Fibroblast of peridontal ligament (primary cell): ENCODE measurements around the gene STAG1.
"Not testable (repeated sequence)": the region's sequence is repeated elsewhere in the genome, so short reads cannot be mapped to it uniquely, and the experiment has no call there.

ENCODE experiments used
- DNase-seq: peaks from one replicate; pipeline ENCODE4 v3.0.0-alpha.2; 2010; ENCODE audit errors: extremely low read depth

Gene STAG1

GRCh38 chr3:136595913-136596697 is 156.1 kb downstream of the STAG1 start:
- peak; percentile 8 for DNase-seq

GRCh38 chr3:136586580-136586979 is 165.6 kb downstream of the STAG1 start:
- no peak for DNase-seq

- peak; percentile 11 for DNase-seq
These were observed 167.4 kb downstream of the STAG1 start for GRCh38 chr3:136584728-136585127.

- DNase-seq: no peak
These were observed 168.4 kb downstream of the STAG1 start for GRCh38 chr3:136583823-136584222.

GRCh38 chr3:136577791-136578190 is 174.4 kb downstream of the STAG1 start:
- peak; percentile 8 for DNase-seq

- DNase-seq: no peak
These were observed 175.7 kb downstream of the STAG1 start for GRCh38 chr3:136576279-136577009.

- no peak for DNase-seq
These were observed 184.5 kb downstream of the STAG1 start for GRCh38 chr3:136567599-136568188.

- not testable (repeated sequence) for DNase-seq
These were observed 187.2 kb downstream of the STAG1 start for GRCh38 chr3:136564962-136565361.

- DNase-seq: no peak
These were observed 190.2 kb downstream of the STAG1 start for GRCh38 chr3:136562026-136562425.

- no peak for DNase-seq
These were observed 192.3 kb downstream of the STAG1 start for GRCh38 chr3:136559896-136560295.

GRCh38 chr3:136549461-136549860 is 202.7 kb downstream of the STAG1 start:
- not testable (repeated sequence) for DNase-seq

GRCh38 chr3:136547293-136547692 is 204.9 kb downstream of the STAG1 start:
- no peak for DNase-seq

GRCh38 chr3:136546720-136547119 is 205.5 kb downstream of the STAG1 start:
- DNase-seq: peak; percentile 36

- DNase-seq: peak; percentile 72
These were observed 206.4 kb downstream of the STAG1 start for GRCh38 chr3:136545664-136546268.

GRCh38 chr3:136544532-136544931 is 207.6 kb downstream of the STAG1 start:
- DNase-seq: peak; percentile 8

GRCh38 chr3:136543385-136543784 is 208.8 kb downstream of the STAG1 start:
- DNase-seq: peak; percentile 28

- DNase-seq: peak; percentile 30
These were observed 216.3 kb downstream of the STAG1 start for GRCh38 chr3:136535906-136536305.

- DNase-seq: no peak
These were observed 219.4 kb downstream of the STAG1 start for GRCh38 chr3:136532766-136533165.

GRCh38 chr3:136518102-136518501 is 234.1 kb downstream of the STAG1 start:
- DNase-seq: no peak

GRCh38 chr3:136516656-136517055 is 235.5 kb downstream of the STAG1 start:
- DNase-seq: no peak

- no peak for DNase-seq
These were observed 236.1 kb downstream of the STAG1 start for GRCh38 chr3:136516095-136516494.

GRCh38 chr3:136514533-136514932 is 237.6 kb downstream of the STAG1 start:
- DNase-seq: not testable (repeated sequence)
